Activated T-helper 17 cell treated with anti-CD3 and anti-CD28 coated beads, Interleukin-2, amount 50 U/mL, for 72 hours (primary cell): ENCODE data around the gene OSTF1. TPM values are rescaled to one million over a fixed set of nuclear protein-coding genes. Genes with fewer than 3 reads are reported as not detected.

Experiments
- ATAC-seq: fragments of 150-1000 bp; cut with Tn5 transposase; replicated peaks from 2 replicates; pipeline ENCODE4 v1.10.0; 2021; ENCODE audit warnings: mild to moderate bottlenecking, moderate library complexity
- H3K27ac Mint-ChIP-seq: one replicate; pipeline ENCODE4 v1.8.0; 2022; ENCODE audit warnings: mixed read lengths
- H3K27me3 Mint-ChIP-seq: one replicate; pipeline ENCODE4 v1.8.0; 2022; ENCODE audit warnings: mixed read lengths
- H3K36me3 Mint-ChIP-seq: one replicate; pipeline ENCODE4 v1.8.0; 2022; ENCODE audit warnings: low read depth, mild to moderate bottlenecking, mixed read lengths
- H3K4me1 Mint-ChIP-seq: one replicate; pipeline ENCODE4 v1.8.0; 2022; ENCODE audit warnings: mixed read lengths
- H3K4me3 Mint-ChIP-seq: one replicate; pipeline ENCODE4 v1.8.0; 2022; ENCODE audit warnings: mild to moderate bottlenecking, mixed read lengths
- H3K9me3 Mint-ChIP-seq: one replicate; pipeline ENCODE4 v1.8.0; 2022; ENCODE audit warnings: mixed read lengths
- total RNA-seq, 2 donors: library from RNA; stranded (reverse); gene quantifications; one replicate each; pipeline ENCODE4 v1.2.3, GENCODE V29; 2022

The OSTF1 gene
- total RNA-seq, 2 donors from 2014 or later, result 131 to 217 TPM

GRCh38 chr9:75181750-75182149 is 93.4 kb downstream of the OSTF1 start:
- no peak overlapping the region for H3K4me3 Mint-ChIP-seq
- H3K4me1 Mint-ChIP-seq, result peaks cover 13% of the 10 kb centered on the region
- H3K27ac Mint-ChIP-seq, result no peak overlapping the region
- H3K9me3 Mint-ChIP-seq, result no peaks in the 10 kb centered on the region
- no peaks in the 10 kb centered on the region for H3K27me3 Mint-ChIP-seq
- ATAC-seq, result peak; percentile 80
- H3K36me3 Mint-ChIP-seq, result peaks cover 7% of the 10 kb centered on the region

GRCh38 chr9:75183306-75183705 is 95.0 kb downstream of the OSTF1 start:
- H3K4me1 Mint-ChIP-seq, result peaks cover 13% of the 10 kb centered on the region

GRCh38 chr9:75184471-75184870 is 96.2 kb downstream of the OSTF1 start:
- no peaks in the 10 kb centered on the region for H3K9me3 Mint-ChIP-seq
- H3K4me3 Mint-ChIP-seq, result no peak overlapping the region
- H3K27me3 Mint-ChIP-seq, result no peaks in the 10 kb centered on the region
- peak overlapping the region; percentile 26 for H3K27ac Mint-ChIP-seq
- ATAC-seq, result peak; percentile 54
- peaks cover 7% of the 10 kb centered on the region for H3K36me3 Mint-ChIP-seq
- peaks cover 13% of the 10 kb centered on the region for H3K4me1 Mint-ChIP-seq

More at GRCh38 chr9:75183306-75183705, 95.0 kb downstream of the OSTF1 start:
- ATAC-seq, result no peak
- Mint-ChIP-seq H3K4me3 (no peak overlapping the region), H3K27ac (no peak overlapping the region), H3K9me3 (no peaks in the 10 kb centered on the region), H3K27me3 (no peaks in the 10 kb centered on the region), H3K36me3 (peaks cover 7% of the 10 kb centered on the region)

GRCh38 chr9:75185585-75186170 is 97.4 kb downstream of the OSTF1 start:
- no peaks in the 10 kb centered on the region for H3K27me3 Mint-ChIP-seq
- H3K9me3 Mint-ChIP-seq, result no peaks in the 10 kb centered on the region
- H3K27ac Mint-ChIP-seq, result no peak overlapping the region
- H3K4me3 Mint-ChIP-seq, result no peak overlapping the region
- peak; percentile 61 for ATAC-seq
- peaks cover 15% of the 10 kb centered on the region for H3K4me1 Mint-ChIP-seq
- peaks cover 7% of the 10 kb centered on the region for H3K36me3 Mint-ChIP-seq

- H3K27ac Mint-ChIP-seq, result no peak overlapping the region
- H3K4me3 Mint-ChIP-seq, result no peak overlapping the region
Observed at GRCh38 chr9:75186767-75187380, 98.6 kb downstream of the OSTF1 start.

GRCh38 chr9:75188756-75189155 is 100.4 kb downstream of the OSTF1 start:
- Mint-ChIP-seq H3K4me3 (no peak overlapping the region), H3K27ac (no peak overlapping the region), H3K36me3 (no peaks in the 10 kb centered on the region), H3K9me3 (no peaks in the 10 kb centered on the region), H3K4me1 (peaks cover 18% of the 10 kb centered on the region), H3K27me3 (no peaks in the 10 kb centered on the region)
- ATAC-seq, result peak; percentile 72

More at GRCh38 chr9:75186767-75187380, 98.6 kb downstream of the OSTF1 start:
- Mint-ChIP-seq H3K36me3 (peaks cover 7% of the 10 kb centered on the region), H3K4me1 (peaks cover 18% of the 10 kb centered on the region), H3K27me3 (no peaks in the 10 kb centered on the region), H3K9me3 (no peaks in the 10 kb centered on the region)
- no peak for ATAC-seq

GRCh38 chr9:75190762-75191161 is 102.4 kb downstream of the OSTF1 start:
- Mint-ChIP-seq H3K9me3 (no peaks in the 10 kb centered on the region), H3K4me1 (peaks cover 9% of the 10 kb centered on the region), H3K27ac (no peak overlapping the region), H3K27me3 (no peaks in the 10 kb centered on the region), H3K36me3 (no peaks in the 10 kb centered on the region), H3K4me3 (no peak overlapping the region)
- peak; percentile 58 for ATAC-seq

Other genes starting within 250 kb of the OSTF1 start
- under 1 TPM; 0.02 to 0.19 TPM for gene TRPM6, start 200.6 kb upstream of the OSTF1 start, total RNA-seq
- 10 to 100 TPM; 10.4 to 21.3 TPM for gene C9orf40, start 135.6 kb upstream of the OSTF1 start, total RNA-seq
- 10 to 100 TPM; 26.8 to 39.1 TPM for gene CARNMT1, start 60.2 kb upstream of the OSTF1 start, total RNA-seq
- 10 to 100 TPM; 39.6 to 51.5 TPM for gene NMRK1, start 359 bp upstream of the OSTF1 start, total RNA-seq